DMS79 (cell line): Measurements from ENCODE around the gene PXMP4.

Experiments used
- DNase-seq: peaks from one replicate; lab custom pipeline; 2025; lab: John Stamatoyannopoulos, UW

PXMP4 gene

GRCh38 chr20:33656010-33656782 is 63.9 kb downstream of the PXMP4 start:
- no peak for DNase-seq

GRCh38 chr20:33655164-33655563 is 64.9 kb downstream of the PXMP4 start:
- no peak for DNase-seq

GRCh38 chr20:33654680-33655161 is 65.4 kb downstream of the PXMP4 start:
- no peak for DNase-seq

GRCh38 chr20:33653900-33654596 is 66.1 kb downstream of the PXMP4 start:
- DNase-seq: peak; percentile 82

GRCh38 chr20:33653218-33653899 is 66.8 kb downstream of the PXMP4 start:
- peak; percentile 31 for DNase-seq
